GM12878 (cell line): Measurements from ENCODE around the gene LSAMP. TPM values are rescaled to one million over a fixed set of nuclear protein-coding genes. Genes with fewer than 3 reads are reported as not detected.

Experiments
- ATAC-seq: fragments of 200-7000 bp; cut with Tn5 transposase; 3 replicates; pipeline ENCODE4 v1.9.1; 2020; ENCODE audit warnings: mild to moderate bottlenecking, moderate library complexity
- BruUV-seq: library from RNA; stranded (reverse); fragments of 400-500 nt; replicated peaks from 2 replicates; lab custom pipeline; 2021; lab: Mats Ljungman, UMichigan
- CTCF ChIA-PET: fragments of 300-600 bp; sonication (Branson Sonifier 250); formaldehyde crosslinking; extraction: SDS; loops from one replicate; lab custom pipeline; 2021; ENCODE audit warnings: inconsistent platforms; lab: Yijun Ruan, JAX
- POLR2A ChIA-PET: fragments of 350-600 bp; formaldehyde crosslinking; extraction: SDS; loops from one replicate; lab custom pipeline; 2021; ENCODE audit warnings: inconsistent platforms; lab: Charles Lee
- RAD21 ChIA-PET: fragments of 300-600 bp; sonication (Branson Sonifier 250); formaldehyde crosslinking; loops from one replicate; lab custom pipeline; 2023; ENCODE audit warnings: antibody characterized with exemption; ENCODE audit not compliant: unreplicated experiment; lab: Charles Lee
- SMC1A ChIA-PET: fragments of 300-600 bp; sonication (Branson Sonifier 250); formaldehyde crosslinking; loops from one replicate; lab custom pipeline; 2023; ENCODE audit not compliant: unreplicated experiment, uncharacterized antibody; lab: Charles Lee
- DNase-seq: peaks from one replicate; pipeline ENCODE4 v3.0.0-alpha.2; 2011; ENCODE audit warnings: low read depth, low spot score
- FAIRE-seq: peaks from 3 replicates; lab custom pipeline; 2011; peaks lifted over from hg19 to GRCh38; lab: Jason Lieb, UNC
- H2AFZ ChIP-seq: 2 replicates; pipeline ENCODE4 v1.6.0; 2011; ENCODE audit warnings: low read depth, low read length, control low read depth; ENCODE audit not compliant: control insufficient read depth
- H3K27ac ChIP-seq: 2 replicates; pipeline ENCODE4 v1.5.1; 2011; ENCODE audit warnings: control low read depth; ENCODE audit not compliant: control insufficient read depth, insufficient read depth
- H3K27me3 ChIP-seq, 2 experiments: replicated peaks in 1 of 2; 2 replicates each; pipeline versions ENCODE4 v1.6.0 to v1.6.1; 2011; ENCODE audit warnings: low read length in 1 of 2; ENCODE audit not compliant: control insufficient read depth in 2 of 2, insufficient read depth in 2 of 2
- H3K36me3 ChIP-seq, 2 experiments: 2 replicates each; pipeline ENCODE4 v1.5.1; 2011; ENCODE audit warnings: low read length in 1 of 2; ENCODE audit not compliant: control insufficient read depth in 2 of 2, insufficient read depth in 2 of 2
- H3K4me1 ChIP-seq: 2 replicates; pipeline ENCODE4 v1.6.1; 2011; ENCODE audit warnings: mild to moderate bottlenecking, low read length, moderate library complexity, mixed read lengths; ENCODE audit not compliant: control insufficient read depth, insufficient read depth
- H3K4me2 ChIP-seq: 2 replicates; pipeline ENCODE4 v1.6.0; 2011; ENCODE audit warnings: control low read depth; ENCODE audit not compliant: control insufficient read depth, insufficient read depth
- H3K4me3 ChIP-seq: fragments of 200-600 bp; sonication (generic); 2 replicates; pipeline ENCODE4 v1.5.1; 2016
- H3K79me2 ChIP-seq: 2 replicates; pipeline ENCODE4 v1.6.0; 2011; ENCODE audit warnings: low read length; ENCODE audit not compliant: control insufficient read depth, insufficient read depth
- H3K9ac ChIP-seq: 2 replicates; pipeline ENCODE4 v1.8.0; 2011; ENCODE audit warnings: low read length, control low read depth, mixed read lengths; ENCODE audit not compliant: control insufficient read depth, insufficient read depth
- H3K9me3 ChIP-seq: replicated peaks from 3 replicates; pipeline ENCODE4 v1.5.1; 2011; ENCODE audit warnings: mild to moderate bottlenecking, low read length; ENCODE audit not compliant: control insufficient read depth, insufficient read depth
- H4K20me1 ChIP-seq: 2 replicates; pipeline ENCODE4 v1.6.0; 2011; ENCODE audit not compliant: control insufficient read depth, insufficient read depth
- ESRRA ChIP-seq: IDR thresholded peaks from 2 replicates; pipeline ENCODE4 v1.6.1; 2012; ENCODE audit warnings: mild to moderate bottlenecking, low read length, improper control_type of control experiment
- HDGF ChIP-seq: fragments of 450-650 bp; IDR thresholded peaks from 2 replicates; pipeline ENCODE4 v1.6.1; 2016; ENCODE audit warnings: antibody characterized with exemption
- MEF2B ChIP-seq: fragments of 450-650 bp; IDR thresholded peaks from 2 replicates; pipeline ENCODE4 v1.6.1; 2018; ENCODE audit warnings: mild to moderate bottlenecking, moderate library complexity; ENCODE audit not compliant: partially characterized antibody, poor library complexity, severe bottlenecking
- NFYA ChIP-seq: IDR thresholded peaks from 2 replicates; pipeline ENCODE4 v1.6.1; 2011; ENCODE audit warnings: low read depth, mild to moderate bottlenecking, low read length, improper control_type of control experiment, borderline replicate concordance
- in situ Hi-C: fragments of 300-500 bp; cut with MboI; formaldehyde crosslinking; loops from 9 replicates; pipeline ENCODE4 v1.14.3; 2018; ENCODE audit warnings: mixed read lengths
- intact Hi-C: fragments of 100-400 bp; cut with micrococcal nuclease; formaldehyde crosslinking; loops from one replicate; pipeline ENCODE4 v1.14.2; 2022; ENCODE audit not compliant: unreplicated experiment
- polyA plus RNA-seq, 11 experiments: library from polyadenylated mRNA; depleted of rRNA in 4 of 11; unstranded in 6 of 11; stranded (reverse) in 5 of 11; fragments of >200 nt; fragmentation: Nextera tagmentation in 4 of 11; fragmentation: Illumina TruSeq in 1 of 11; extraction: Ambion mirVana in 4 of 11; extraction: Trizol in 1 of 11; gene quantifications; 1 replicate in 1 of 11; 2 replicates in 10 of 11; pipeline versions ENCODE4 v1.2.1 to v1.2.3, GENCODE V29; 2011 to 2016; ENCODE audit warnings: inconsistent platforms in 2 of 11, missing spikeins in 2 of 11, low read depth in 1 of 11
- total RNA-seq, 4 experiments: library from RNA; depleted of rRNA in 3 of 4; stranded (reverse); fragments of >200 nt in 3 of 4; fragmentation: Illumina TruSeq in 1 of 4; extraction: Trizol in 1 of 4; gene quantifications; 2 replicates each; pipeline versions ENCODE4 v1.2.1 to v1.2.3, GENCODE V29; 2013 to 2021
- TF ChIP-seq, protein P1 (sequence below): fragments of 450-650 bp; conservative IDR thresholded peaks from 2 replicates; pipeline ENCODE4 v1.6.1; 2017; ENCODE audit warnings: mild to moderate bottlenecking, moderate library complexity
- TF ChIP-seq, protein P2 (sequence below): fragments of 450-650 bp; IDR thresholded peaks from 2 replicates; pipeline ENCODE4 v1.6.1; 2016; ENCODE audit warnings: mild to moderate bottlenecking, moderate library complexity, borderline replicate concordance
- TF ChIP-seq, protein P3 (sequence below): fragments of 450-650 bp; IDR thresholded peaks from 2 replicates; pipeline ENCODE4 v1.6.1; 2017; ENCODE audit warnings: mild to moderate bottlenecking, moderate library complexity

Gene LSAMP
- total and polyA plus RNA-seq, 10 of the 15 experiments (the other 5 are each of a cell fraction or from before 2014, with no cell fraction given) = 2.0 to 12.7 (median 6.5) TPM

DNA sequence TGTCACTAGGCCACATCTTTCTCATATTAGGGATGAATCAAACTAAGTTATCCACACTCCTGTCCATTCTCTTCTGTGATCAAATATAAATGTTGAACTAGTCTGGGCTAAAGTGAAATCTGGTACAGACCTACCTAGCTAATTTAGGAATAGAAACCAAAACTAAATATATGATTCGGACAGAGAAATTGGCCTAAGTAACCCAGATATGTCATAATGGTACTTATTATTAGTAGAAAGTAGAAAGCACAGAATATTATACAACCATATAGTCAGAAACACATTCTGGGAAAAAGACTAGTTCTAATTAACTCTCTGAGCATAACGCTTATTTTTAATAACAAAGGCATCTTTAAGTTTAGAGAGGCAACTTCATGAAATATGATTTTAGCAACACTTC is 389.0 kb downstream of the LSAMP start (continued):
- TF ChIP-seq, protein P1, sequence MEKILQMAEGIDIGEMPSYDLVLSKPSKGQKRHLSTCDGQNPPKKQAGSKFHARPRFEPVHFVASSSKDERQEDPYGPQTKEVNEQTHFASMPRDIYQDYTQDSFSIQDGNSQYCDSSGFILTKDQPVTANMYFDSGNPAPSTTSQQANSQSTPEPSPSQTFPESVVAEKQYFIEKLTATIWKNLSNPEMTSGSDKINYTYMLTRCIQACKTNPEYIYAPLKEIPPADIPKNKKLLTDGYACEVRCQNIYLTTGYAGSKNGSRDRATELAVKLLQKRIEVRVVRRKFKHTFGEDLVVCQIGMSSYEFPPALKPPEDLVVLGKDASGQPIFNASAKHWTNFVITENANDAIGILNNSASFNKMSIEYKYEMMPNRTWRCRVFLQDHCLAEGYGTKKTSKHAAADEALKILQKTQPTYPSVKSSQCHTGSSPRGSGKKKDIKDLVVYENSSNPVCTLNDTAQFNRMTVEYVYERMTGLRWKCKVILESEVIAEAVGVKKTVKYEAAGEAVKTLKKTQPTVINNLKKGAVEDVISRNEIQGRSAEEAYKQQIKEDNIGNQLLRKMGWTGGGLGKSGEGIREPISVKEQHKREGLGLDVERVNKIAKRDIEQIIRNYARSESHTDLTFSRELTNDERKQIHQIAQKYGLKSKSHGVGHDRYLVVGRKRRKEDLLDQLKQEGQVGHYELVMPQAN = no peak
- TF ChIP-seq, all 136 proteins: peak for 7

DNA sequence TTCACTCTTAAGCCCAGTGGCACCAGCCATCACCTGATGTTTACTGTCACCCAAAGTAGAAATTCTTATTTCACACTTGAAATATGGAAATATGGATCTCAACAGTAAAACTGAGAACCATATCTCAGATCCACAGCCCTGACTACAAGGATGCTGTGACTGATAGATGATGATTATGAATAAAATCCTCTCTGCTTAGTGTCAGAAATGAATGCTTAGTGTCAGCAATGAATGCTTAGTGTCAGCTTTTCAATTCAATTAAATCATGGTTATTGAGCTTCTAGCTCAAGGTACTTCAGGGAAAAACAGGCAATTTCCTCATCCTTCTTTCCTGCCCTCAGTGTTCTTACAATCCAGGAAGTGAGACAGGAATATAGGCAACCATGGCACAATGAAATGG is 392.3 kb downstream of the LSAMP start:
- no peak for TF ChIP-seq HDGF
- TF ChIP-seq NFYA = no peak
- TF ChIP-seq MEF2B = no peak
- TF ChIP-seq, protein P2, sequence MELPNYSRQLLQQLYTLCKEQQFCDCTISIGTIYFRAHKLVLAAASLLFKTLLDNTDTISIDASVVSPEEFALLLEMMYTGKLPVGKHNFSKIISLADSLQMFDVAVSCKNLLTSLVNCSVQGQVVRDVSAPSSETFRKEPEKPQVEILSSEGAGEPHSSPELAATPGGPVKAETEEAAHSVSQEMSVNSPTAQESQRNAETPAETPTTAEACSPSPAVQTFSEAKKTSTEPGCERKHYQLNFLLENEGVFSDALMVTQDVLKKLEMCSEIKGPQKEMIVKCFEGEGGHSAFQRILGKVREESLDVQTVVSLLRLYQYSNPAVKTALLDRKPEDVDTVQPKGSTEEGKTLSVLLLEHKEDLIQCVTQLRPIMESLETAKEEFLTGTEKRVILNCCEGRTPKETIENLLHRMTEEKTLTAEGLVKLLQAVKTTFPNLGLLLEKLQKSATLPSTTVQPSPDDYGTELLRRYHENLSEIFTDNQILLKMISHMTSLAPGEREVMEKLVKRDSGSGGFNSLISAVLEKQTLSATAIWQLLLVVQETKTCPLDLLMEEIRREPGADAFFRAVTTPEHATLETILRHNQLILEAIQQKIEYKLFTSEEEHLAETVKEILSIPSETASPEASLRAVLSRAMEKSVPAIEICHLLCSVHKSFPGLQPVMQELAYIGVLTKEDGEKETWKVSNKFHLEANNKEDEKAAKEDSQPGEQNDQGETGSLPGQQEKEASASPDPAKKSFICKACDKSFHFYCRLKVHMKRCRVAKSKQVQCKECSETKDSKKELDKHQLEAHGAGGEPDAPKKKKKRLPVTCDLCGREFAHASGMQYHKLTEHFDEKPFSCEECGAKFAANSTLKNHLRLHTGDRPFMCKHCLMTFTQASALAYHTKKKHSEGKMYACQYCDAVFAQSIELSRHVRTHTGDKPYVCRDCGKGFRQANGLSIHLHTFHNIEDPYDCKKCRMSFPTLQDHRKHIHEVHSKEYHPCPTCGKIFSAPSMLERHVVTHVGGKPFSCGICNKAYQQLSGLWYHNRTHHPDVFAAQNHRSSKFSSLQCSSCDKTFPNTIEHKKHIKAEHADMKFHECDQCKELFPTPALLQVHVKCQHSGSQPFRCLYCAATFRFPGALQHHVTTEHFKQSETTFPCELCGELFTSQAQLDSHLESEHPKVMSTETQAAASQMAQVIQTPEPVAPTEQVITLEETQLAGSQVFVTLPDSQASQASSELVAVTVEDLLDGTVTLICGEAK = no peak
- no peak for TF ChIP-seq ESRRA
- TF ChIP-seq, protein P3, sequence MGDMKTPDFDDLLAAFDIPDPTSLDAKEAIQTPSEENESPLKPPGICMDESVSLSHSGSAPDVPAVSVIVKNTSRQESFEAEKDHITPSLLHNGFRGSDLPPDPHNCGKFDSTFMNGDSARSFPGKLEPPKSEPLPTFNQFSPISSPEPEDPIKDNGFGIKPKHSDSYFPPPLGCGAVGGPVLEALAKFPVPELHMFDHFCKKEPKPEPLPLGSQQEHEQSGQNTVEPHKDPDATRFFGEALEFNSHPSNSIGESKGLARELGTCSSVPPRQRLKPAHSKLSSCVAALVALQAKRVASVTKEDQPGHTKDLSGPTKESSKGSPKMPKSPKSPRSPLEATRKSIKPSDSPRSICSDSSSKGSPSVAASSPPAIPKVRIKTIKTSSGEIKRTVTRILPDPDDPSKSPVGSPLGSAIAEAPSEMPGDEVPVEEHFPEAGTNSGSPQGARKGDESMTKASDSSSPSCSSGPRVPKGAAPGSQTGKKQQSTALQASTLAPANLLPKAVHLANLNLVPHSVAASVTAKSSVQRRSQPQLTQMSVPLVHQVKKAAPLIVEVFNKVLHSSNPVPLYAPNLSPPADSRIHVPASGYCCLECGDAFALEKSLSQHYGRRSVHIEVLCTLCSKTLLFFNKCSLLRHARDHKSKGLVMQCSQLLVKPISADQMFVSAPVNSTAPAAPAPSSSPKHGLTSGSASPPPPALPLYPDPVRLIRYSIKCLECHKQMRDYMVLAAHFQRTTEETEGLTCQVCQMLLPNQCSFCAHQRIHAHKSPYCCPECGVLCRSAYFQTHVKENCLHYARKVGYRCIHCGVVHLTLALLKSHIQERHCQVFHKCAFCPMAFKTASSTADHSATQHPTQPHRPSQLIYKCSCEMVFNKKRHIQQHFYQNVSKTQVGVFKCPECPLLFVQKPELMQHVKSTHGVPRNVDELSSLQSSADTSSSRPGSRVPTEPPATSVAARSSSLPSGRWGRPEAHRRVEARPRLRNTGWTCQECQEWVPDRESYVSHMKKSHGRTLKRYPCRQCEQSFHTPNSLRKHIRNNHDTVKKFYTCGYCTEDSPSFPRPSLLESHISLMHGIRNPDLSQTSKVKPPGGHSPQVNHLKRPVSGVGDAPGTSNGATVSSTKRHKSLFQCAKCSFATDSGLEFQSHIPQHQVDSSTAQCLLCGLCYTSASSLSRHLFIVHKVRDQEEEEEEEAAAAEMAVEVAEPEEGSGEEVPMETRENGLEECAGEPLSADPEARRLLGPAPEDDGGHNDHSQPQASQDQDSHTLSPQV = no peak
- TF ChIP-seq, all 136 proteins: peak for 0
- SMC1A ChIA-PET = interaction anchor here (1.7 to 1.8 kb wide), 2 partner anchors 8 to 121 kb away, joined by 4 to 5 read pairs; no protein-coding TSS in a partner anchor
- no peak overlapping the region for H3K4me3 ChIP-seq
- DNase-seq (no peak), ATAC-seq (no peak), FAIRE-seq (no peak)
- H3K9ac ChIP-seq = no peak overlapping the region
- H3K79me2 ChIP-seq = no peaks in the 10 kb centered on the region
- intact Hi-C loops (no loop called here), in situ Hi-C loops (no loop called here)
- H3K27me3 ChIP-seq = no peaks in the 10 kb centered on the region
- RAD21 ChIA-PET = no interaction called here
- H3K9me3 ChIP-seq = no peaks in the 10 kb centered on the region
- no peak overlapping the region for H3K4me2 ChIP-seq
- H4K20me1 ChIP-seq = no peaks in the 10 kb centered on the region
- no peak overlapping the region for H2AFZ ChIP-seq
- POLR2A ChIA-PET = interaction anchor here (1.0 kb wide), 1 partner anchor 15 kb away, joined by 3 read pairs; no protein-coding TSS in a partner anchor
- peaks cover 18% of the 10 kb centered on the region for H3K4me1 ChIP-seq
- no peaks in the 10 kb centered on the region for H3K36me3 ChIP-seq
- no peak overlapping the region for H3K27ac ChIP-seq
- no TSS peak for BruUV-seq
- CTCF ChIA-PET = interaction anchor here (1.9 kb wide), 1 partner anchor 8 kb away, joined by 10 read pairs; no protein-coding TSS in a partner anchor
